GM12878 (cell line): Measurements from ENCODE around the gene PRKCZ. TPM values are rescaled to one million over a fixed set of nuclear protein-coding genes. Genes with fewer than 3 reads are reported as not detected.

Experiments used
- ATAC-seq: fragments of 200-7000 bp; cut with Tn5 transposase; 3 replicates; pipeline ENCODE4 v1.9.1; 2020; ENCODE audit warnings: mild to moderate bottlenecking, moderate library complexity
- BruUV-seq: library from RNA; stranded (reverse); fragments of 400-500 nt; replicated peaks from 2 replicates; lab custom pipeline; 2021; lab: Mats Ljungman, UMichigan
- CTCF ChIA-PET: fragments of 300-600 bp; sonication (Branson Sonifier 250); formaldehyde crosslinking; extraction: SDS; loops from one replicate; lab custom pipeline; 2021; ENCODE audit warnings: inconsistent platforms; lab: Yijun Ruan, JAX
- POLR2A ChIA-PET: fragments of 350-600 bp; formaldehyde crosslinking; extraction: SDS; loops from one replicate; lab custom pipeline; 2021; ENCODE audit warnings: inconsistent platforms; lab: Charles Lee
- RAD21 ChIA-PET: fragments of 300-600 bp; sonication (Branson Sonifier 250); formaldehyde crosslinking; loops from one replicate; lab custom pipeline; 2023; ENCODE audit warnings: antibody characterized with exemption; ENCODE audit not compliant: unreplicated experiment; lab: Charles Lee
- SMC1A ChIA-PET: fragments of 300-600 bp; sonication (Branson Sonifier 250); formaldehyde crosslinking; loops from one replicate; lab custom pipeline; 2023; ENCODE audit not compliant: unreplicated experiment, uncharacterized antibody; lab: Charles Lee
- DNase-seq: peaks from one replicate; pipeline ENCODE4 v3.0.0-alpha.2; 2011; ENCODE audit warnings: low read depth, low spot score
- FAIRE-seq: peaks from 3 replicates; lab custom pipeline; 2011; peaks lifted over from hg19 to GRCh38; lab: Jason Lieb, UNC
- H2AFZ ChIP-seq: 2 replicates; pipeline ENCODE4 v1.6.0; 2011; ENCODE audit warnings: low read depth, low read length, control low read depth; ENCODE audit not compliant: control insufficient read depth
- H3K27ac ChIP-seq: 2 replicates; pipeline ENCODE4 v1.5.1; 2011; ENCODE audit warnings: control low read depth; ENCODE audit not compliant: control insufficient read depth, insufficient read depth
- H3K27me3 ChIP-seq, 2 experiments: replicated peaks in 1 of 2; 2 replicates each; pipeline versions ENCODE4 v1.6.0 to v1.6.1; 2011; ENCODE audit warnings: low read length in 1 of 2; ENCODE audit not compliant: control insufficient read depth in 2 of 2, insufficient read depth in 2 of 2
- H3K36me3 ChIP-seq, 2 experiments: 2 replicates each; pipeline ENCODE4 v1.5.1; 2011; ENCODE audit warnings: low read length in 1 of 2; ENCODE audit not compliant: control insufficient read depth in 2 of 2, insufficient read depth in 2 of 2
- H3K4me1 ChIP-seq: 2 replicates; pipeline ENCODE4 v1.6.1; 2011; ENCODE audit warnings: mild to moderate bottlenecking, low read length, moderate library complexity, mixed read lengths; ENCODE audit not compliant: control insufficient read depth, insufficient read depth
- H3K4me2 ChIP-seq: 2 replicates; pipeline ENCODE4 v1.6.0; 2011; ENCODE audit warnings: control low read depth; ENCODE audit not compliant: control insufficient read depth, insufficient read depth
- H3K4me3 ChIP-seq: fragments of 200-600 bp; sonication (generic); 2 replicates; pipeline ENCODE4 v1.5.1; 2016
- H3K79me2 ChIP-seq: 2 replicates; pipeline ENCODE4 v1.6.0; 2011; ENCODE audit warnings: low read length; ENCODE audit not compliant: control insufficient read depth, insufficient read depth
- H3K9ac ChIP-seq: 2 replicates; pipeline ENCODE4 v1.8.0; 2011; ENCODE audit warnings: low read length, control low read depth, mixed read lengths; ENCODE audit not compliant: control insufficient read depth, insufficient read depth
- H3K9me3 ChIP-seq: replicated peaks from 3 replicates; pipeline ENCODE4 v1.5.1; 2011; ENCODE audit warnings: mild to moderate bottlenecking, low read length; ENCODE audit not compliant: control insufficient read depth, insufficient read depth
- H4K20me1 ChIP-seq: 2 replicates; pipeline ENCODE4 v1.6.0; 2011; ENCODE audit not compliant: control insufficient read depth, insufficient read depth
- CBX3 ChIP-seq: fragments of 200-600 bp; sonication (generic); IDR thresholded peaks from 2 replicates; pipeline ENCODE4 v1.6.1; 2016; ENCODE audit warnings: low read depth, borderline replicate concordance
- CHD2 ChIP-seq: IDR thresholded peaks from 2 replicates; pipeline ENCODE4 v1.6.1; 2011; ENCODE audit warnings: low read depth, low read length, improper control_type of control experiment, borderline replicate concordance
- CREB1 ChIP-seq: IDR thresholded peaks from 2 replicates; pipeline ENCODE4 v1.6.1; 2012; ENCODE audit warnings: low read depth, mild to moderate bottlenecking, inconsistent platforms
- PAX5 ChIP-seq: IDR thresholded peaks from 2 replicates; pipeline ENCODE4 v1.6.1; 2011; ENCODE audit warnings: low read depth, low read length, borderline replicate concordance
- REST ChIP-seq: IDR thresholded peaks from 2 replicates; pipeline ENCODE4 v1.6.1; 2012; ENCODE audit warnings: mild to moderate bottlenecking, low read depth, low read length
- RFX5 ChIP-seq: IDR thresholded peaks from 2 replicates; pipeline ENCODE4 v1.6.1; 2011; ENCODE audit warnings: low read depth, low read length, improper control_type of control experiment
- SREBF2 ChIP-seq: IDR thresholded peaks from 2 replicates; pipeline ENCODE4 v1.6.1; 2012; ENCODE audit warnings: mild to moderate bottlenecking, low read length
- TAF1 ChIP-seq: IDR thresholded peaks from 2 replicates; pipeline ENCODE4 v1.6.1; 2011; ENCODE audit warnings: mild to moderate bottlenecking, low read depth, low read length, borderline replicate concordance
- TCF3 ChIP-seq: IDR thresholded peaks from 2 replicates; pipeline ENCODE4 v1.6.1; 2012; ENCODE audit warnings: low read depth, mild to moderate bottlenecking, low read length, borderline replicate concordance; ENCODE audit not compliant: insufficient read depth
- ZNF24 ChIP-seq: fragments of 450-650 bp; IDR thresholded peaks from 2 replicates; pipeline ENCODE4 v1.6.1; 2017; ENCODE audit warnings: antibody characterized with exemption, mild to moderate bottlenecking
- WGBS: methylation state at CpG from one replicate; pipeline ENCODE4 v1.1.6; 2016; ENCODE audit warnings: low lambda C conversion rate; ENCODE audit not compliant: insufficient replicate concordance, insufficient coverage; ENCODE audit errors: missing lambda C conversion rate; 5-methylcytosine and 5-hydroxymethylcytosine counted together
- in situ Hi-C: fragments of 300-500 bp; cut with MboI; formaldehyde crosslinking; loops from 9 replicates; pipeline ENCODE4 v1.14.3; 2018; ENCODE audit warnings: mixed read lengths
- intact Hi-C: fragments of 100-400 bp; cut with micrococcal nuclease; formaldehyde crosslinking; loops from one replicate; pipeline ENCODE4 v1.14.2; 2022; ENCODE audit not compliant: unreplicated experiment
- polyA plus RNA-seq, 11 experiments: library from polyadenylated mRNA; depleted of rRNA in 4 of 11; unstranded in 6 of 11; stranded (reverse) in 5 of 11; fragments of >200 nt; fragmentation: Nextera tagmentation in 4 of 11; fragmentation: Illumina TruSeq in 1 of 11; extraction: Ambion mirVana in 4 of 11; extraction: Trizol in 1 of 11; gene quantifications; 1 replicate in 1 of 11; 2 replicates in 10 of 11; pipeline versions ENCODE4 v1.2.1 to v1.2.3, GENCODE V29; 2011 to 2016; ENCODE audit warnings: inconsistent platforms in 2 of 11, missing spikeins in 2 of 11, low read depth in 1 of 11
- total RNA-seq, 4 experiments: library from RNA; depleted of rRNA in 3 of 4; stranded (reverse); fragments of >200 nt in 3 of 4; fragmentation: Illumina TruSeq in 1 of 4; extraction: Trizol in 1 of 4; gene quantifications; 2 replicates each; pipeline versions ENCODE4 v1.2.1 to v1.2.3, GENCODE V29; 2013 to 2021

Gene PRKCZ
- total and polyA plus RNA-seq, 10 of the 15 experiments (the other 5 are each of a cell fraction or from before 2014, with no cell fraction given) = 0.05 to 1.9 (median 0.64) TPM; not detected in 1

- DNase-seq = no peak
- Histone ChIP-seq H3K4me2 (no peak overlapping the region), H3K27me3 (no peaks in the 10 kb centered on the region; a peak in 1 of 4 replicates), H3K4me3 (no peak overlapping the region), H3K9me3 (no peaks in the 10 kb centered on the region), H3K27ac (no peak overlapping the region), H3K36me3 (no peaks in the 10 kb centered on the region), H3K9ac (no peak overlapping the region), H2AFZ (no peak overlapping the region), H3K79me2 (no peaks in the 10 kb centered on the region), H4K20me1 (no peaks in the 10 kb centered on the region), H3K4me1 (peaks cover 4% of the 10 kb centered on the region; the same call in 1 of the 2 replicates)
- ChIA-PET SMC1A (interaction anchor here (1.3 kb wide), 1 partner anchor 10 kb away, joined by 3 read pairs; no protein-coding TSS in a partner anchor), CTCF (interaction anchor here (1.0 kb wide), 1 partner anchor 173 kb away, joined by 4 read pairs; no protein-coding TSS in a partner anchor), POLR2A (no interaction called here), RAD21 (no interaction called here)
- TF ChIP-seq RFX5 (no peak), CHD2 (no peak), CBX3 (no peak), REST (no peak), TCF3 (no peak), CREB1 (no peak), SREBF2 (no peak), PAX5 (no peak), ZNF24 (no peak), TAF1 (no peak)
- no TSS peak for BruUV-seq
- no peak for FAIRE-seq
- in situ Hi-C loops (loop anchor here (10.0 kb wide), 1 partner anchor 316 kb away; the partner anchor contains the start of gene PANK4), intact Hi-C loops (no loop called here)
- 36% methylated on average over 21 of the region's 24 CpGs for WGBS
- no peak for ATAC-seq
Measured at GRCh38 chr1:2208309-2209239, 158.4 kb downstream of the PRKCZ start.
